HG03558 (cell line): Measurements from ENCODE around the gene PCDHB16.
"Not testable (repeated sequence)": the region's sequence is repeated elsewhere in the genome, so short reads cannot be mapped to it uniquely, and the experiment has no call there.

ENCODE experiments used
- ATAC-seq: cut with Tn5 transposase; IDR thresholded peaks from one replicate; pipeline ENCODE4 v1.9.1; 2021; ENCODE audit warnings: moderate number of reproducible peaks; ENCODE audit not compliant: unreplicated experiment; ENCODE audit errors: extremely low read depth

PCDHB16 gene

DNA sequence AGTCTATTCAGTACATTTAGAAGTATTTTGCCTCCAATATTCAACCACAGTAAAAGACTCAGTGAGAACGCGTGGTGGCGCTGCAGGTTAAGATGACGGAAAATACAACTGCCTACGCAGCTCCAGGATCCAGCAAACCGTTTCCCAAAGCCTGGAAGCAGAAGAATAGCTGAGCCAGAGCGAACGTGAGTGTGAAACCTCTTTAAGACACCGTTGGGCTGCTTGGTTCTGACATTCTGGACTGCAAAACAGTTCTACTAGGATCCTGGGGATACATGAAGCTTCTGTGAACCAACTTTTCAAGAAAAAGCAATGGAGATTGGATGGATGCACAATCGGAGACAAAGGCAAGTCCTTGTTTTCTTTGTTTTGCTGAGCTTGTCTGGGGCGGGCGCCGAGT lies at the start of gene PCDHB16:
Gene PCDHB16 (plus strand): TSS at position 140 of the 400 bp plus-strand sequence. CDS start 173 bp downstream, at position 313.
- no peak for ATAC-seq

DNA sequence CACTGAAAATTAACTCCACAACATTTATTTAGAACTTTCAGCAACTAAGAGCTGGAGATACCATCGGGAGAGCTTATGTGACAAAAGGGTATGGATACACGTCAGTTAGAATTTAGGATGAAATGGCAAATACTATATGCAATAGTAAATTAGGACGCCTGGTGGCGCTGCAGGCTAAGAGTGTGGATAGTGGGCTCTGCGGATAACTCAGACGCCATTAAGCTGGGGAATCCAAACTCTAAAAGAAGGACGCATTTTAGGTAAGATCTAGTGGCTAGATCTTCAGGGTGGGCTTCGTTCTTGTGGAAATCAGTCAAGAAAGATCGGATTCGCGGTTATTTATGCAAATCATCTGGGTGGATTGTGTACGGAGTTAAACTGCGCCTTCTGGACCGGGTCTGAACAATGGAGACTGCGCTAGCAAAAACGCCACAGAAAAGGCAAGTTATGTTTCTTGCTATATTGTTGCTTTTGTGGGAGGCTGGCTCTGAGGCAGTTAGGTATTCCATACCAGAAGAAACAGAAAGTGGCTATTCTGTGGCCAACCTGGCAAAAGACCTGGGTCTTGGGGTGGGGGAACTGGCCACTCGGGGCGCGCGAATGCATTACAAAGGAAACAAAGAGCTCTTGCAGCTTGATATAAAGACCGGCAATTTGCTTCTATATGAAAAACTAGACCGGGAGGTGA lies 47.0 kb upstream of the PCDHB16 start, which contains the start of gene PCDHB5:
Gene PCDHB5 (plus strand): TSS at position 177 of the 688 bp plus-strand sequence. CDS start 229 bp downstream, at position 406.
- no peak for ATAC-seq

DNA sequence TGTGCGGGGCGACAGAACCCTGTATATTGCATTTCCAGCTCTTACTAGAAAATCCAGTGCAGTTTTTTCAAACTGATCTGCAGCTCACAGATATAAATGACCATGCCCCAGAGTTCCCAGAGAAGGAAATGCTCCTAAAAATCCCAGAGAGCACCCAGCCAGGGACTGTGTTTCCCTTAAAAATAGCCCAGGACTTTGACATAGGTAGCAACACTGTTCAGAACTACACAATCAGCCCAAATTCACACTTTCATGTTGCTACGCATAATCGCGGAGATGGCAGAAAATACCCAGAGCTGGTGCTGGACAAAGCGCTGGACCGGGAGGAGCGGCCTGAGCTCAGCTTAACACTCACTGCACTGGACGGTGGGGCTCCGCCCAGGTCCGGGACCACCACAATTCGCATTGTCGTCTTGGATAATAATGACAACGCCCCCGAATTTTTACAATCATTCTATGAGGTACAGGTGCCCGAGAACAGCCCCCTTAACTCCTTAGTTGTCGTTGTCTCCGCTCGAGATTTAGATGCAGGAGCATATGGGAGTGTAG lies 46.4 kb upstream of the PCDHB16 start:
- ATAC-seq, result no peak

- ATAC-seq, result not testable (repeated sequence)
Measured at GRCh38 chr5:141137346-141137745, 44.8 kb upstream of the PCDHB16 start.

DNA sequence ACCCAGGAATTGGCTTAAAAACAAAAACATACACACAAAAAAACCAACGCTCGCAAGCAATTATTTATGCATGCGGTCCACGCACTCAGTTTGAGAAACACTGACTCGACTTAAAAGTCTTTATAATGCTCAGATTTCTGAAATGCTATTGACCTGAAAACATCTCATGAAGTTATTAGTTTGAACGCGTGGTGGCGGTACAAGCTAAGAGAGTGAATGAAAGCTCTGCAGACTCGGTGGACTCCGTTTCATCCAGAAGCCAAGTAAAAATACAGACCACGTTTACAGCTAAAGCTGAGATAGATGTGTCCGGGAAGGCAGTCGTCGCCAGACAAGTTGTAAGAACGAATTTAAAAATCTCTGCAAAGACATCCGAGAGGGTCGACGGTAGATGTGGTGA lies 32.4 kb upstream of the PCDHB16 start, which contains the start of gene PCDHB6:
Gene PCDHB6 (plus strand): TSS at position 246 of the 400 bp plus-strand sequence. CDS start 201 bp downstream, outside the sequence.
- no peak for ATAC-seq

- no peak for ATAC-seq
Measured at GRCh38 chr5:141150224-141150992, 31.8 kb upstream of the PCDHB16 start.

DNA sequence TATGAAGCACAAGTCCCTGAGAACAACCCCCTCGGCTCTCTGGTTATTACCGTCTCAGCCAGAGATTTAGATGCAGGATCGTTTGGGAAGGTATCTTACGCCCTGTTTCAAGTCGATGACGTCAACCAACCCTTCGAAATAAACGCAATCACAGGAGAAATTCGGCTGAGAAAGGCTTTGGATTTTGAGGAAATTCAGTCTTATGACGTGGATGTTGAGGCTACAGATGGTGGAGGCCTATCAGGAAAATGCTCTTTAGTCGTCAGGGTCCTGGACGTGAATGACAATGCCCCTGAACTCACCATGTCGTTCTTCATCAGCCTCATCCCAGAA lies 31.2 kb upstream of the PCDHB16 start:
- no peak for ATAC-seq

GRCh38 chr5:141151632-141152031 lies 30.6 kb upstream of the PCDHB16 start:
- ATAC-seq, result not testable (repeated sequence)

DNA sequence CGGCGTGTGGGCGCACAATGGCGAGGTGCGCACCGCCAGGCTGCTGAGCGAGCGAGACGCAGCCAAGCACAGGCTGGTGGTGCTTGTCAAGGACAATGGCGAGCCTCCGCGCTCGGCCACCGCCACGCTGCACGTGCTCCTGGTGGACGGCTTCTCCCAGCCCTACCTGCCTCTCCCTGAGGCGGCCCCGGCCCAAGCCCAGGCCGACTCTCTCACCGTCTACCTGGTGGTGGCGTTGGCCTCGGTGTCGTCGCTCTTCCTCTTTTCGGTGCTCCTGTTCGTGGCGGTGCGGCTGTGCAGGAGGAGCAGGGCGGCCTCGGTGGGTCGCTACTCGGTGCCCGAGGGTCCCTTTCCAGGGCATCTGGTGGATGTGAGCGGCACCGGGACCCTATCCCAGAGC lies 30.1 kb upstream of the PCDHB16 start:
- ATAC-seq, result not testable (repeated sequence)

DNA sequence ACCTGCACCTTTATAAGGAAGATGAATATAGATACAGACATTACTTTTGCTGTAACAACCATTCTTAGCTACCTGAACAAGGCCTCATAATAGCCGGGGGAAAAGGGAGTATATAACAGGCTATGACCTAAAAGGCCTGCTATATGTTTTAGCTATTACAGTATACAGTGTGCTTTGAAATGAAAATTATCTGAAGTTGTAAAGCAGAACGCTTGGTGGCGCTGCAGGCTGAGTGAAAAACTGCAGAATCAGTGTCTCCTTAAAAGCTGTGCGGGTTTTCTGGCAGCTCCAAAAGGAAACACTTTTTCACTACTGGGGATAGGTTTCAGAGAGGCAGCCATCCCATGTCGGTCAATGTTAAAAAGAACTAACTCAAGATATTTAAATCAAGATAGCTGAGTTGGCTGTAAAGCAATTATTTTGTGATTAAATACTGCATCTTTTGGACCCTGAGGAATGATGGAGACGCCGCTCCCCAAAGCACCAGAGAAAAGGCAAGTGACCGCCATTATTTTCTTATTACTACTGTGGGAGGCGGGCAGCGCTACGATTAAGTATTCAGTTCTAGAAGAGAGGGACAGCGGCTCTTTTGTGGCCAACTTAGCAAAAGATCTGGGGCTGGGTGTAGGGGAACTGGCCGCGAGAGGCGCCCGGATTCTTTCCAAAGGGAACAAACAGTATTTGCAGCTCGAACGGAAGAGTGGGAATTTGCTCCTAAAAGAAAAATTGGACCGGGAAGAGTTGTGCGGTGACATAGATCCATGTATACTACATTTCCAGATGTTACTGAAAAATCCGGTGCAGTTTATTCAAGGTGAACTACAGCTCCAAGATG lies 26.4 kb upstream of the PCDHB16 start:
- ATAC-seq, result no peak

- ATAC-seq, result not testable (repeated sequence)
Measured at GRCh38 chr5:141157356-141157755, 24.8 kb upstream of the PCDHB16 start.

DNA sequence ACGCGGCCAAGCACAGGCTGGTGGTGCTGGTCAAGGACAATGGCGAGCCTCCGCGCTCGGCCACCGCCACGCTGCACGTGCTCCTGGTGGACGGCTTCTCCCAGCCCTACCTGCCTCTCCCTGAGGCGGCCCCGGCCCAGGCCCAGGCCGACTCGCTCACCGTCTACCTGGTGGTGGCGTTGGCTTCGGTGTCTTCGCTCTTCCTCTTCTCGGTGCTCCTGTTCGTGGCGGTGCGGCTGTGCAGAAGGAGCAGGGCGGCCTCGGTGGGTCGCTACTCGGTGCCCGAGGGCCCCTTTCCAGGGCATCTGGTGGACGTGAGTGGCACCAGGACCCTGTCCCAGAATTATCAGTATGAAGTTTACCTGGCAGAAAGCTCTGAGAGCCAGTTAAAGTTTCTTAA lies 24.3 kb upstream of the PCDHB16 start:
- not testable (repeated sequence) for ATAC-seq

DNA sequence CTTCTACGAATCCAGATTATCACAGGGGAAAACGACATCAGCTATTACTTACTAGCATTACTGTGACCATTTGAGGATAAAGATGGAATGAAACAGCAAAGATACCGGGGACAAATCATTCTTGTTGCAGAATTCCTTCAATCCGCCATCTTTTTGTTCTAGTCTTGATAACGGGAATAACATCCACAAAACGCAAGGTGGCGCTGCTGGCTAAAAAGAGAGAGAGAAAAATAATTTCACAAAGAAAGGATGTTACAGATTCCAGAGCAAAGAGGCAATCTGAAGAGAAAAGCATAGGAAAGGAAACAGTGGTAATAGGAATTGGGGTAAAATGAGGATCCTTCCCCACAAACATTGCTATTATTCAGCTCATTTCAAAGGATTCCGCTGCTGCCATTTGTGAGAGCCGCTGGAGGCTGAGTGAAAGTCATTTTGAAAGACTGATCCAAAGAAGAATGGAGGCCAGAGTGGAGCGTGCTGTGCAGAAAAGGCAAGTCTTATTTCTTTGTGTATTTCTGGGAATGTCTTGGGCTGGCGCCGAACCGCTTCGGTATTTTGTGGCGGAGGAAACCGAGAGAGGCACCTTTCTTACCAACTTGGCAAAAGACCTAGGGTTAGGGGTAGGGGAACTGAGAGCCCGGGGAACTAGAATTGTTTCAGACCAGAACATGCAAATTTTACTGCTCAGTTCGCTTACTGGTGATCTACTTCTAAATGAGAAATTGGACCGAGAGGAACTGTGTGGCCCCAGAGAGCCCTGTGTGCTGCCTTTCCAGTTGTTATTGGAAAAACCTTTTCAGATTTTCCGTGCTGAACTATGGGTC lies 9.6 kb upstream of the PCDHB16 start, which contains the start of gene PCDHB7:
Gene PCDHB7 (plus strand): TSS at position 264 of the 824 bp plus-strand sequence. CDS start 192 bp downstream, at position 456.
- no peak for ATAC-seq

DNA sequence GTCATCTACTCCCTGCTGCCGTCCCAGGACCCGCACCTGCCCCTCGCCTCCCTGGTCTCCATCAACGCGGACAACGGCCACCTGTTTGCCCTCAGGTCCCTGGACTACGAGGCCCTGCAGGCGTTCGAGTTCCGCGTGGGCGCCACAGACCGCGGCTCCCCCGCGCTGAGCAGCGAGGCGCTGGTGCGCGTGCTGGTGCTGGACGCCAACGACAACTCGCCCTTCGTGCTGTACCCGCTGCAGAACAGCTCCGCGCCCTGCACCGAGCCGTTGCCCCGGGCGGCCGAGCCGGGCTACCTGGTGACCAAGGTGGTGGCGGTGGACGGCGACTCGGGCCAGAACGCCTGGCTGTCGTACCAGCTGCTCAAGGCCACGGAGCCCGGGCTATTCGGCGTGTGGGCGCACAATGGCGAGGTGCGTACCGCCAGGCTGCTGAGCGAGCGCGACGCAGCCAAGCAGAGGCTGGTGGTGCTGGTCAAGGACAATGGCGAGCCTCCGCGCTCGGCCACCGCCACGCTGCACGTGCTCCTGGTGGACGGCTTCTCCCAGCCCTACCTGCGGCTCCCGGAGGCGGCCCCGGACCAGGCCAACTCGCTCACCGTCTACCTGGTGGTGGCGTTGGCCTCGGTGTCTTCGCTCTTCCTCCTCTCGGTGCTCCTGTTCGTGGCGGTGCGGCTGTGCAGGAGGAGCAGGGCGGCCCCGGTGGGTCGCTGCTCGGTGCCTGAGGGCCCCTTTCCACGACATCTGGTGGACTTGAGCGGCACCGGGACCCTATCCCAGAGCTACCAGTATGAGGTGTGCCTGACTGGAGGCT lies 7.7 kb upstream of the PCDHB16 start:
- ATAC-seq, result not testable (repeated sequence)

DNA sequence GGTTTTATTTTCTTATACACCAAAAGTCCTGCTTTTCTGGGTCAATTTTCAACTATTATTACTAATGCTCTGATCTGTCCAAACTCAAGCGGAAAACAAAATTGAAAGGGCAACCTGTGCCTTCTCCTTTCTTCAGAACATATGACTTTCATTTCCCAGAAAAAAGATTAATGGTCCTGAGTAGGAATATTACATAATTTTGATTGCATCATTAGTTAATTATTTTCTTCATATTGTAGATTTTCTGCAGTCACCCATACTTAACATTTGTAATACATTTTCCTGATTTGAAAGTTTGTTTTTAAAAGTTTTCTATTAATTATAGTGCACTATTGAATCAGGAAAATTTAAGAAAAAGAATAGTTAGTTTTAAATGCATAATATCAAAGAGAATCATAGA lies 6.3 kb upstream of the PCDHB16 start:
- ATAC-seq, result no peak

GRCh38 chr5:141177577-141178191 lies 4.5 kb upstream of the PCDHB16 start, which contains the start of gene PCDHB8:
Gene PCDHB8, plus strand, starts transcription at chr5:141177790. Its CDS starts 245 bp downstream, at chr5:141178035.
- not testable (repeated sequence) for ATAC-seq

DNA sequence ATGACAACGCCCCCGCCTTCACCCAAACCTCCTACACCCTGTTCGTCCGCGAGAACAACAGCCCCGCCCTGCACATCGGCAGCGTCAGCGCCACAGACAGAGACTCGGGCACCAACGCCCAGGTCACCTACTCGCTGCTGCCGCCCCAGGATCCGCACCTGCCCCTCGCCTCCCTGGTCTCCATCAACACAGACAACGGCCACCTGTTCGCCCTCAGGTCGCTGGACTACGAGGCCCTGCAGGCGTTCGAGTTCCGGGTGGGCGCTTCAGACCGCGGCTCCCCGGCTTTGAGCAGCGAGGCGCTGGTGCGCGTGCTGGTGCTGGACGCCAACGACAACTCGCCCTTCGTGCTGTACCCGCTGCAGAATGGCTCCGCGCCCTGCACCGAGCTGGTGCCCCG lies 2.8 kb upstream of the PCDHB16 start:
- not testable (repeated sequence) for ATAC-seq

- ATAC-seq, result not testable (repeated sequence)
Measured at GRCh38 chr5:141179876-141180275, 2.3 kb upstream of the PCDHB16 start.
